Activated CD8-positive, alpha-beta memory T cell treated with anti-CD3 and anti-CD28 coated beads, Interleukin-2, amount 50 U/mL, for 1 hour (primary cell): ENCODE data around the gene MYO1B.

ENCODE experiments used
- DNase-seq: peaks from one replicate; pipeline ENCODE4 v3.0.0-alpha.2; 2020; ENCODE audit errors: extremely low read depth

Gene MYO1B

GRCh38 chr2:191321861-191322662 lies 76.9 kb downstream of the MYO1B start:
- DNase-seq: no peak

- DNase-seq: no peak
Observed at GRCh38 chr2:191322828-191323506, 77.8 kb downstream of the MYO1B start.

GRCh38 chr2:191325651-191326365 lies 80.6 kb downstream of the MYO1B start:
- DNase-seq: no peak

DNA sequence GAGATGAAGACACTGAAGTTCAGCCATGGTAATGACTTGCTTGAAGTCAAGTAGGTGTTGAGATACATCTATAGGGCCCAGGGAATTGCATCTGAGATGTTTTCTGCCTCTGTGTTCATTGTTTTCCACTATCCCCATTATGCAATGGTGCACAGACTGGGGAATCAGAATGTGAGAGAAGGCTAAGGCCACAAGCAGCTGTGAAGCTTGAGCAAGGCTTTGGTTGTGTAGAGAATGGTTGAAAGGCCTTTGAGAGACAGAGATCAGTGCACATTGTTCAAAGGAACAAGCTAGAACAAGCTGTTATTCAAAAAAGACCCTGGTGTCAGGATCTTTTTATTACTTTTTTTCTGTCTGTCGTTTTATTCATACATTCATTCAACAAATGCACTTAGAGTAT lies 82.3 kb downstream of the MYO1B start:
- DNase-seq: no peak

- DNase-seq: no peak
Observed at GRCh38 chr2:191328150-191328809, 83.1 kb downstream of the MYO1B start.

- DNase-seq: no peak
Observed at GRCh38 chr2:191329841-191330240, 84.6 kb downstream of the MYO1B start.

GRCh38 chr2:191333911-191334357 lies 88.7 kb downstream of the MYO1B start:
- no peak for DNase-seq

DNA sequence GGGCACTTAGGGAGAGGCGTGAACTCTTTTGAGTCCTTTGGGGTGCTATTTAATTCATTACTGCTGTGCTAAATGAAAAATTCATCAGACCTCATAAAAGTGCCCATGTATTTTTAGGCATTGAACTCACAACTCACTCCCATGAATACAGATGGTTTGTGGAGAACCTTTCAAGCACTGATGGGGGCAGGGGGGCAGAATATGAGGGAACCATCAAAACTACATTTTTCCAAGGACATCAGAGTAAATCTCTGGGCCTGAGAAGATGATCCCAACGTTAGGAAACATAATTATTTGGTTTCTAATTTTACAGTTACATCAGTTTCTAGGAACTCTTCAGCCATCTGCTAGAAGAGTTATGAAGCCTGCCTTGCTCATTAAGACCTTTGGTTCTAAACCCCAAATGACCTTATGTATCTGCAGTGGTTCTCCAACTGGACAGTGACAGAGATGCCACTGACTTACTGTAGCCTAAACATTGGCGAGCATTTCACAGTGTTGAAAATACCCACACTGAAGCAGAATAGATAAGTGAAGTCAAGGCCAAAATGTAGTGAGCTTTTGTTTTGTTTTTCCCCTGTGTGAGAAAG lies 90.8 kb downstream of the MYO1B start:
- no peak for DNase-seq

- DNase-seq: no peak
Observed at GRCh38 chr2:191341436-191341835, 96.2 kb downstream of the MYO1B start.

DNA sequence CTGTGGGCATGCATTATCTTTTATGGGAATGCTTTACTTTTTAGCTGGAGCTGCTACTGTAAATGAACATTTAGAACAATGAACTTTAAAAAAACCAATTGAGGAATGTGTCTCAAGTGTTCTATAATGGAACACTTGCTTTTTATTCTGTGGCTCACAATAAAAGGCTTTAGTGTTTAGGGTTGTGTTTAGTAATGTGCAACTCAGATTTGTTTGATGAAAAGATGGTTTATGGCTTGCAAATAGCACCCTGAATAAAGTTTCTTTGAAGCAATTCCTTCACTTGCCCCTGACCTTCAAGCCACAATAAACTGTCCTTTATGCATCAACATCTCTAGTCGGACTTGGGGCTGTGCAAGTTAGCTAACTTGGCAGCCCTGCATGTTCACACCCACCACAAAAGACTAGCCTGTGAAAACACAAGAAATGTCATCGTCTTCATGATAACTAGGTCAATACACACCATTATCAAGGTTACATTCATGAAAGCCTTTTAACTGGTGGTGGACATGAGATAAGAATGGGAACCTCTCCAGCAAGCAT lies 98.7 kb downstream of the MYO1B start:
- no peak for DNase-seq

- no peak for DNase-seq
Observed at GRCh38 chr2:191345788-191346187, 100.6 kb downstream of the MYO1B start.

- no peak for DNase-seq
Observed at GRCh38 chr2:191347154-191347553, 102.0 kb downstream of the MYO1B start.

- no peak for DNase-seq
Observed at GRCh38 chr2:191347881-191348280, 102.7 kb downstream of the MYO1B start.

DNA sequence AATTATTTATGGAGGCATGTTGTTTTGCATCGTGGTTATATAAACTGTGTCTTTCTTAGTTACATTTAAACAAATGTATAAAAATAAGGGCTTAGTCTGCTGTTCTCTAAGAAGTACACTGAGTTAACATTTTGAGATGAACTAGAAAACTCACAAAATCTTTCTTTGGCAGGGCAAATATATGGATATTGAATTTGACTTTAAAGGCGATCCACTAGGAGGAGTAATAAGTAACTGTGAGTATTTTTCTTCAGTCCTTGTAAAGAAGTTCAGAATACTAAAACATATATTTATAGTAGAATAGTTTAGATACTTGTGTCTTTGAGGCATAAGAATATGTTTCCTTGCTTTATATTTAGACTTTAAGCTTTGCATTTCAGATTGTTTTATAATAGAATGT lies 104.8 kb downstream of the MYO1B start:
- DNase-seq: no peak

GRCh38 chr2:191350826-191351225 lies 105.6 kb downstream of the MYO1B start:
- no peak for DNase-seq

DNA sequence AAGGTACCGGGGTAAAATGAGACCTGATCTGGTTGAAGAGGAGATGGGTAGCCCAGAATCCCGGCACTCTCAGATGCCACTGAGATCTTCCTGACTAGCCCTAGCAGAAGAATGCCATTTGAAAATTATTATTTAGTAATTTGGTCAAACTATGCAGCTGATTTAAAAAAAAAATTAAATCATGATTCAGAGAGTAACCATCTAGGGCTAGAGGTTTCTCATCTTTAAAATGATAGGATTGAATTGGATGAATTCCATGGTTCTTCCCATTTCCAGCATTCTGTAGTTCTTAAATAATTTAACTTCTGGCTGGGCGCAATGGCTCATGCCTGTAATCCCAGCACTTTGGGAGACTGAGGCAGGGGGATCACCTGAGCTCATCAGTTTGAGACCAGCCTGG lies 106.1 kb downstream of the MYO1B start:
- DNase-seq: no peak

DNA sequence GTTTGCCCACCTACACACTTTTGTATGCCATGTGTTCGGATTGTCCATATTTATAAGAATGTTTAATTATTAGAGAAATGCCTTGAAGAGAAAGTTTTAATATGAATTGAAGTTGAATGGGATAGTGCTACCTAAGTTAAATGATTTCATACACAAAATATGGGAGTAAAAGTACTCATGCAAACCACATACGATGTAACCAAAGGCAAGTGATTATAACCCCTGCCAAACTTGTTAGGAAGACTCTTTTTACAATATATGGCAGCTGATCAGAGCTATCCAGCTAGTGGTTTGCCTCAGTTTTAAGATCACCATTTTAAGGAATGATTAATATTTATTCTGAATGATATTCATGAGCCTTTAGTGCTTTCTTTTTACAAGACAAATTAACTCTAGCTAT lies 106.7 kb downstream of the MYO1B start:
- DNase-seq: no peak

- no peak for DNase-seq
Observed at GRCh38 chr2:191352536-191352935, 107.3 kb downstream of the MYO1B start.

DNA sequence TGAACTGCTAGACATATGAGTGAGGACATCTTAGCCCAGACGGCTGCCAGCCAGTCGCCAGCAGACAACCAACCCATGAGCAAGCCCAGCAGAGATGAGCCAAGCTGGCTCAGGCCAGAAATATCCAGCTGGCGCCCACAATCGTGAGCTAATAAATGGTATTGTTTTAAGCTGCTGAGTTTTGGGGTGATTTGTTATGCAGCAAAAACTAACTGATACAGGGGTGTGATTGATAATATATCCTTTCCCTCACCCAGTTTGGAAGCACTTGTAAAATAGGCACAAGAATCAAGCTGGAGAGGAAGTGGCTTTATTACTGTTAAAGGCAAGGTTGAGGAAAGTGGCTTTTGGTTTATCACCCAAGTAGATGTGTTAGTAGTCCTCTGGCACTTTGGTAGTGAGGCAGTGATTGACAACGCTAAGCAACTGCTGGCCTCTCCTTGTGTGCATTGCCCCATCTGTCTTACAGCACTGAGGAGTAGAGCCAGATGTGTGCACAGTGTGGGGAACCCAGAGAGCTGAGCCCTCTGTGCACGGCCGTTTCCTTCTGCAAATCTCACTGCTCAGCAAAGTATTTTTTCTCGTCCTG lies 110.1 kb downstream of the MYO1B start:
- no peak for DNase-seq

- no peak for DNase-seq
Observed at GRCh38 chr2:191357678-191358077, 112.5 kb downstream of the MYO1B start.
